HCEC 1CT (cell line): ENCODE results near the gene HSP90AB1.

Experiments
- DNase-seq: peaks from one replicate; pipeline ENCODE4 v3.0.0-alpha.2; 2017

HSP90AB1 gene

GRCh38 chr6:44255871-44256774 lies 9.2 kb downstream of the HSP90AB1 start:
- DNase-seq = no peak

- no peak for DNase-seq
Observed at GRCh38 chr6:44256775-44257024, 9.8 kb downstream of the HSP90AB1 start.

GRCh38 chr6:44257025-44257752 lies 10.3 kb downstream of the HSP90AB1 start, which contains the start of gene SLC35B2:
TSS of gene SLC35B2 (minus strand) at chr6:44257528. CDS start at chr6:44257410, 118 bp downstream.
- peak; percentile 73 for DNase-seq

GRCh38 chr6:44257753-44258324 lies 10.9 kb downstream of the HSP90AB1 start:
- DNase-seq = no peak

- DNase-seq = no peak
Observed at GRCh38 chr6:44258325-44258863, 11.5 kb downstream of the HSP90AB1 start.

- DNase-seq = no peak
Observed at GRCh38 chr6:44258921-44259320, 12.0 kb downstream of the HSP90AB1 start.

GRCh38 chr6:44260011-44260410 lies 13.1 kb downstream of the HSP90AB1 start:
- no peak for DNase-seq

GRCh38 chr6:44260451-44261297 lies 13.8 kb downstream of the HSP90AB1 start:
- no peak for DNase-seq

GRCh38 chr6:44261581-44261980 lies 14.7 kb downstream of the HSP90AB1 start:
- DNase-seq = no peak

- no peak for DNase-seq
Observed at GRCh38 chr6:44262467-44263353, 15.8 kb downstream of the HSP90AB1 start.

- DNase-seq = no peak
Observed at GRCh38 chr6:44263354-44264100, 16.6 kb downstream of the HSP90AB1 start.

- no peak for DNase-seq
Observed at GRCh38 chr6:44264154-44265006, 17.5 kb downstream of the HSP90AB1 start.

- DNase-seq = peak; percentile 77
Observed at GRCh38 chr6:44265007-44265721, 18.3 kb downstream of the HSP90AB1 start, which contains the start of gene NFKBIE. TSS of gene NFKBIE (minus strand) at chr6:44265551. CDS start at chr6:44265346, 205 bp downstream.

- DNase-seq = no peak
Observed at GRCh38 chr6:44265722-44266233, 18.9 kb downstream of the HSP90AB1 start.

GRCh38 chr6:44266347-44266746 lies 19.4 kb downstream of the HSP90AB1 start:
- DNase-seq = no peak

- no peak for DNase-seq
Observed at GRCh38 chr6:44267252-44267651, 20.4 kb downstream of the HSP90AB1 start.

GRCh38 chr6:44268095-44268628 lies 21.3 kb downstream of the HSP90AB1 start:
- DNase-seq = no peak

- no peak for DNase-seq
Observed at GRCh38 chr6:44269178-44269920, 22.4 kb downstream of the HSP90AB1 start.
